GM10847 (cell line): ENCODE results near the gene OLFM2.

Experiments
- POLR2A ChIP-seq: IDR thresholded peaks from 2 replicates; pipeline ENCODE4 v1.6.1; 2011; ENCODE audit not compliant: insufficient read length; ENCODE audit errors: extremely low read depth

OLFM2 gene

DNA sequence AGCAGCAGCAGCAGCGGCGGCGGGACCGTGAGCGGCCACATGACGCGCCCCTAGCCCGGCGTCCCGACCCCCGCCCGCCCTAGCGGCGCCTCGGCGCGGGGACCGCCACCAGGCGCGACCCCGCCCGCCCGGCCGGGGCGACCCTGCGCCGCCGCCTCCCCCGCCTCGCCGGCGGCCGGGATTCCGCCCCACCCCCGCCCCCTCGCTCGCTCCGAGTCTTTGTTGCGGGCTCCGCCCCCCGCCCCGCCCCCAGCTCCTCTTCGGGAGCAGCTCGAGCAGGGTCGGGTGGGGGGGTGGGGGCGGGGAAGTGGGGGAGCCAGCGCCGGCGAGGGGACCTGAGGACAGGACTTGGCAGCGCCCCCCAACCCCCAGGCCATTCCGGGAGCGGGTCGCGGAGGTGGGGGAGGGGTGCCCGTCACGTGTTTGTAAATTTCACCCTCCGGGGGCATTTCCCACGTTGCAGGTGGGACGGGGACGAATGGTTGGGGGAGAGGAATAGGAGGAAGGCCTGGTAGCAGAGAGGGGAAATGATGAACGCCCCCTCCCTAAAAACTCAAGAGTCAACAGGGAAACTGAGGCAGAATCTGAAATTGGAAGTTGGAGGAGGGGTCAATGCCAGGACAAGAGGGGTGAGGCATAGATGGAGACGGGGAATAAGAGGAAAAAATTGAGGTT lies at the start of gene OLFM2:
TSS of gene OLFM2 (minus strand) at position 190 of the 675 bp plus-strand sequence. CDS start at position 41, 149 bp downstream.
- no peak for TF ChIP-seq POLR2A

- TF ChIP-seq POLR2A: no peak
These were observed 45.3 kb upstream of the OLFM2 start for GRCh38 chr19:9981406-9982260.

GRCh38 chr19:9972103-9972502 lies 35.8 kb upstream of the OLFM2 start:
- no peak for TF ChIP-seq POLR2A

DNA sequence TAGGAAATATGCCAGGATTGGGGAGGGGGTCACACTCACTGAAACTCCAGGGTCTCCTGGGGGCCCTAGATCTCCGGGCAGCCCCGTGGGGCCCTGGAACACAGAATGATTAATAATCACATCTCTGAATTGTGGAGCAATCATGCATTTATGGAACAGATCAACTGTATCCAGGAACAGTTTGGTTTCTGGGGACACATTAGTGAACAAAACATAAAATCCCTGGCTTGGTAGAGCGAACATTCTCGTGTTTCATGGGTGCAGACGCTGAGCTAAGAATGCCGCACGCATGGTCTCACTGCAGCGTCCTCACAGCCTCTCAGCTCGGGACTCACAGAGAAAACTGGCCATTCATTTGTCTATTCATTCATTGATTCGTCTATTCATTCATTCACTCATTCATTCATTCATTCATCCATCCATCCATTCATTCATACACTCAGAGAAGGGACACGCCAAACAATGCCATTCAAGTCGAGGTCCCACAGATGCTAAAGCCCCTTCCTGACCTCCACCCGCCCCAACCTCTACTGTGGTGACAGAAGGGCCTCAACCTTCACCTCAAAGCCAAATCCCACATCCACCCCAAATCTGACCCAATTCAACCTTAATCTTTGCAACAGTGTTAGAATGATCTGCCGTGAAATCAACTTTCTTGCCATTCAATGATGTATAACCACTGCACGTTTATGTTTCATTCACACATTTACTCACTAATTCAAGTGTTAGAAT lies 35.0 kb upstream of the OLFM2 start:
- no peak for TF ChIP-seq POLR2A

DNA sequence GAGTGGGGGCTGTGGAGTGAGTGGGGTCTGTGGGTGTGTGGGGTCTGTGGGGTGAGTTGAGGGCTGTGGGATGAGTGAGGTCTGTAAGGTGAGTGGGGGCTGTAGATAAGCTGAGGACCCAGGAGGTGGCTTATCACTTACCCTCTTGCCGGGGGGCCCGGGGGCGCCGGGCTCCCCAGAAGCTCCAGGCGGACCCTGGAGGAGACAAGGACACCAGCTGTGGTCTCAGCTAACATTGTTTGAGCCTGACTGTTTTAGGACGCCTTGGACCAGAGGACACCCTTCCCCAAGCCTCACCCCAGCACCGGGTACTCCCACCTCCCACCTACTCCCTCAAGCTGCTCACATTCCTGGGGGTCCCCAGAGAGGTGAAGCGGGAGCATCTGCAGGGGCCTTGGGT lies 34.2 kb upstream of the OLFM2 start:
- TF ChIP-seq POLR2A: no peak

DNA sequence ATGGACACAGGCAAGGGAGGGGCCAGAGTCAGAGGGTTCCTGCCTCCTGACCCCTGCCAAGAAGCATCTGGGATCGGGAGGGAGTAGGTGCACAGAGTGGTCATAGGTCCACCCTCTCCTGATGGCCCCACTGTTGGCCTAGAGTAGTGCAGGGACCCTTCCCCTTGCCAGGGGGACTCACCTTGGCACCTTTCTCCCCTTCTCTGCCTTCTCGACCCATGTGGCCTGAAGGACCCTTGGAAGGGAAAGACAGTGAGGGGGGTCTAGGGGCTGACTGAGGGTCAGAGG lies 33.3 kb upstream of the OLFM2 start:
- TF ChIP-seq POLR2A: no peak

GRCh38 chr19:9968820-9969687 lies 32.7 kb upstream of the OLFM2 start:
- TF ChIP-seq POLR2A: no peak

DNA sequence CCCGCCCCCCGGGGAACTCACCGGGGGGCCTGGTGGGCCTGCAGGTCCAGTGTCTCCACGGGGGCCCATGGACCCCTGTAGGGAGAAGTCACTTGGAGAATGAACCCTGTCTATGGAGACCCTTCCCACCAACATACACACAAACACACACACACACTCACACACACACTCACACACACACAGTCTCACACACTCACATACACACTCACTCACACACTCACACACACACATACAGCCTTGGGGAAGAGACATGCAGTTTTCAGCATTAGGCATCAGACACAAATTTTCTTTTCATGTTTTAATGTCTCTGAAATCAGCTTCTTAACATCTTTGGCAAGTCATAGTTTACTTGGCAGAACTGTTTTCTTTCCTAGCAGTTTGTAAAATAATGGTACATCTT lies 31.0 kb upstream of the OLFM2 start:
- TF ChIP-seq POLR2A: no peak

DNA sequence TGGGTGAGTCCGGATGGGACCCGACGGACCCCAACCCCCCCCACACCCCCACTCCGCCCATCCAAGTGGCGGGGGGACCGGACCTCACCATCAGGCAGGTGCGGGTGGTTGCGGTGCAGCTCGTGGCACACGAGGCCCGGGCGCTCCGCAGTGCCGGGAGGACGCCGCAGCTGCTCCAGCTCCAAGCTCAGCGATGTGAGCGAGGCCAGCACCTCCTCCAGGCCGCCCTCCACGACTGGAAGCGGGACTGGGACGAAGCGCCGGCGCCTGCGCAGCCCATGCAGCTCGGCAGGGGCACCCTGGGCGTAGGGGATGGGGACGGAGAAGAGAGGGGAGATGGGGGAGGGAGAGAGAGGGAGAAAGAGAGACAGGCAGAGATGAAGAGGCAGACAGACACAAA lies 30.1 kb upstream of the OLFM2 start:
- TF ChIP-seq POLR2A: no peak

GRCh38 chr19:9966024-9966423 lies 29.7 kb upstream of the OLFM2 start:
- TF ChIP-seq POLR2A: no peak

DNA sequence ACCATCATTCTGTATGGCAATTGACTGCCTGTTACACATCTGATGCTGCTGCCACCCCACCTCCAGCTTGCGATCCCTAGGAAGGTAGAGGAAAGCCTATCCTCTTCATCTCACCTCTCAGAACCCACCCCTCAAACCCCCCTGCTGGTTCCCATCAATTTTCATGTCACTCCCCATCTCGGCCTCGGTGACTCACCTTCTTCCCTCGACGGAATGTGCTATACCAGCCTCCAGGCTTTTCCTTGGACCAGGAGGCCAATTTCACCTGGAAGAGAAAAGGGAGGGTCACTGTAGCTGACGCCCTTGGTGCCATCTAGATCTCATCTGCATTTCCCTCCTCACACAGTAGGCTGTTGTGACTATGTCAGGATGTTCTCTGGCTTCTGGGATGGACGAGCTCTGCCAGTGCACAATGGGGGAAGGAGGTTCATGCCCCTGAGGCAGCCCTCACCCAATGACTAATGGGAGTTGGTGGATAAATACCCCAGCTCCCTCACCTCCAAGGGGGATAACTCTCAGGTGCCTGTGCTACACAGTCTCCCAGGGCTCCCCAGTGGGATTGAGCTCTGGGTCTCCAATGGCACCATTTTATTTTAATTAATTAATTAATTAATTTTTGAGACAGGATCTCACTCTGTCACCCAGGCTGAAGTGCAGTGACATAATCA lies 26.4 kb upstream of the OLFM2 start:
- no peak for TF ChIP-seq POLR2A

GRCh38 chr19:9961103-9961502 lies 24.8 kb upstream of the OLFM2 start:
- TF ChIP-seq POLR2A: no peak

GRCh38 chr19:9958379-9958821 lies 22.1 kb upstream of the OLFM2 start:
- TF ChIP-seq POLR2A: no peak

DNA sequence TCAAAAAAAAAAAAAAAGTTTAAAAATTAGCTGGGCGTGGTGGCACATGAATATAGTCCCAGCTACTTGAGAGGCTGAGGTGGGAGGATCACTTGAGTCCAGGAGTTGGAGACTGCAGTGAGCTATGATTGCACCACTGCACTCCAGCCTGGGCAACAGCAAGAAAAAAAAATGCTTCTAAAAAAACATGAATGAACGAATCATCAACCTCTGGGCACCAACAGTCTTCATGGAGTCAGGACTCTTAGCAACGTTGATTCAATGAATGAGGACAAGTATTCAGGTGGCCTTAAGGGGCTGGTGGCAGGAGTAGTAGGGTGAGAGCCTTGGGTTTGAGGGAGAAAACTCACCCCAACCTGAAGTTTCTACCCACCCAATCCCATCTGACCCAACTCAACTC lies 20.6 kb upstream of the OLFM2 start:
- TF ChIP-seq POLR2A: no peak

- no peak for TF ChIP-seq POLR2A
These were observed 17.7 kb upstream of the OLFM2 start for GRCh38 chr19:9953802-9954542.
